GM18498 (cell line): Measurements from ENCODE around the gene TRPM2.
"Not testable (repeated sequence)": the region's sequence is repeated elsewhere in the genome, so short reads cannot be mapped to it uniquely, and the experiment has no call there.

Source experiments
- ATAC-seq: cut with Tn5 transposase; IDR thresholded peaks from one replicate; pipeline ENCODE4 v1.9.1; 2021; ENCODE audit warnings: mild to moderate bottlenecking, moderate library complexity; ENCODE audit not compliant: unreplicated experiment

Gene TRPM2

DNA sequence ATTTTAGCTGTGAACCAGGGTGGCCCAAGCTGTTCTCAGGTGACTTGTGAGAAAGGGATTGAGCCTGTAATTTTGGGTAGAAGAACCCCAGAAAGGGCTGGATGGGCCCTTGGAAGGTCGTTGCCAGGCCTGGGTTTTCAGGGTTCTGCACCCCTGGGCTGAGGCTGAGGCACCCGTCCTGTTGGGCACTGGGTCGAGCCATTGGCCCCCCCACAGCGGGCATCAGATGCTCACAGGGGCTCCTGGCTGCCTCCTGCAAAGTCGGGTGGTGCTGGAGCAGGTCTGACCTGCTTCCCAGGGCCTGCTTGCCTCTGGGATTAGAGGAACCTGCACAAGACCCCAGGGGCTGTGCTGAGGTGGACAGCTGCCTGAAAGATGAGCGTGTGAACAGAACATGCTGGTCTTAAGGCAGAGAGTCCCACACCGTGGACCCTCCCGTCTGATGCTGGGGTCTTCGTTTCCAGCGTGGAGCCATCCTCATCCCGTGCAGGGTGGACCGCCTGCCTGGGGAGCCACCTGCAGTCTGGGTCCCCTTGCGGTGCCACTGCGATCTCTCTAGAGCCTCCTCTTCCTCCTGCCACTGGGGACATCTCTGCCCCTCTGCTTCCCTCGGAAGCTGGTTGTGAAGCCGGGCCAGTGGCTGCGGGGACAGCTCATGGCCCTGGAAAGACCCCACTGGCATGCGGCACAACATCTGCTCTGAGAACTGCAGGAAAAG, 1.7 kb upstream of the TRPM2 start:
- ATAC-seq = no peak

DNA sequence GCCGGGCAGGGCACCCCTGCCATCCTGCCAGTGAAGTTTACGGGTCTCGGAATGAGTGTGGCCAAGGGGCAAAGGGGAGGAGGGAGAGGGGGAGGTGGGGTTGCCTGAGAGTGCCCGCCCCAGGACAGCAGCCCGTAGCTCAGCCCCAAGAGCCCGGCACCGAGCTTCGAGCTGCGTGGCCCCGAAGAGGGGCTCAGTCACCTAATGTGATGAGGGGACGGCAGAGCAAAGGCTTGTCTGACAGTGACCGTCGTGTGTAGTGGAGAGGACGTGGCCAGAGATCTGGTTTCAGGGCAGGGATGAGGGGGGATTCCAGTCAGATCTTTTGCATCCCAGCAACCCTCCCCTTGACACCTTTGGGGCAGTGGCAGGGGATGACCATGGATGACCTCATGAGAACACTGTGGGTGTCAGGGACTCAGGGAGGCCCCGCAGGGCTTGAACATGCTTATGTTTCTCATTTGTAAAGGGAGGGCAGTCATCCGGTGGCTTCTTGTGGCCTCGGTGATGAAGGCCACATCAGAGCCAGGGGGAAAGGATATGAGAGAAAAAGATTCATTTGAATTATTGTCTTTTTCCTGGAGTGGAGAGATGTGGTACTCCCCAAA, 1.1 kb upstream of the TRPM2 start:
- no peak for ATAC-seq

DNA sequence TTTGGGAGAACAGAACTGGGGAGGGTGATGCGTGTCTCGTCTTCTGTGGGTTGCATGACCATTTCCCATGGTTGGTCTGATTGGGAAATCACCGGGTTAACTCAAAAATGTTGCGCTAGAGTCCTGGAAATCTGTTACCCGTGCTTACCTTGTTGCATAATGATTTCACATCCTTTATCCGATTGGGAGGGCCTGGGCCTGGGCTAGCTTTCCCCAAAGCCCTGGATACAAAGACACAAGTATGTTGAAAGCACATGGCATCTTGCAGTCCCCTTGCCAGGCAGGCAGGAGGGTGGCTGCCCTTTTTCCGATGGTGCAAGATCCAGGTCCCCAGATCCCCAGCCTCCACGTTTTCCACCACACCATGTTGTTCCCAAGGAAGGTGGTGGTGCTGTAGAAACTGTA, 582 bp downstream of the TRPM2 start:
- peak; percentile 12 for ATAC-seq

DNA sequence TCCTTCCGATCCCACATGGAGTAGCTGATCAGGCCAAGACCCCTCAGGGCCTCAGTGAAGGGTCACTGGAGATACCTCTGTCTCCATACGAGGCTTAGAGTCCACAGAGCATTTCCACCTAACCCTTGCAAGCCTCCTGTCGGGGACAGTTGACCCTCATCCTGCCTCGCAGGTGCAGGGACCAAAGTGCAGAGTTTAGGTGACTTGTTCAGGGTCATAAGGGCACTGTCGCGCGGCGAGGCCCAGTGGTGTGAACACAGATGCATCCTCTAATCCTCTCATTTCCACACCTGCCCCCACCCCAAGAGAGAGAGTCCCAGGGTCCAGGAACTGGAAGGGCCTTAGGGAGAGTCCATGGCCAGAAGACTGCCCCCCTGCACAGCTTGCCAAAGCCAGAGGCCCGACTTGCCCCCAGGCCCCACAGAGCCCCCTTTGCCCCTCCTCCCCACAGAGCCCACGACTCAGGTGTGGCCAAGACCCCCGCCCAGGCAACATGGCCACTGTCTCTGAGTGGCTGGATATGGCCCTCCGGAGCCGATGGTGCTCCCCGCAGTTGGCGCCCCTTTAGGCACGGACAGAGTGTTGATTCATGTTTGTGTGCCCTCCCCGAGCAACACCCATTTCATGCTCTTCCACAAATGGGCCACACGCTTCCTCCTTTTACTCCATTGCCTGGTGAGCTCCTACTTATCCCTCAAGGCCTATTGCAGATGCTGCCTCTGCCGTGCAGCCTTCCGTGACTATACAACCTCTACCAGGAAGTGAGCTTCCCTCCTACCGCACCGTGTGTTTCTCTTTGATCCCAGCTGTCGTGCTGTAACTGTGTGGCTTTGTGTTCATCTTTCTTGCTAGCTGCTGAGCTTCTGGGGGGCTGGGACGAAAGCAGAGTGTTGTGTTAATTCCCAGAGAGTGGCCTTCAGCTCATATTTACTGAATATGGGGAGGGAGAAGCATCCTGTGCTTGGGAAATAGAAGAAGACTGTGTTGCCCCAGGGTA, 1.7 kb downstream of the TRPM2 start:
- no peak for ATAC-seq

DNA sequence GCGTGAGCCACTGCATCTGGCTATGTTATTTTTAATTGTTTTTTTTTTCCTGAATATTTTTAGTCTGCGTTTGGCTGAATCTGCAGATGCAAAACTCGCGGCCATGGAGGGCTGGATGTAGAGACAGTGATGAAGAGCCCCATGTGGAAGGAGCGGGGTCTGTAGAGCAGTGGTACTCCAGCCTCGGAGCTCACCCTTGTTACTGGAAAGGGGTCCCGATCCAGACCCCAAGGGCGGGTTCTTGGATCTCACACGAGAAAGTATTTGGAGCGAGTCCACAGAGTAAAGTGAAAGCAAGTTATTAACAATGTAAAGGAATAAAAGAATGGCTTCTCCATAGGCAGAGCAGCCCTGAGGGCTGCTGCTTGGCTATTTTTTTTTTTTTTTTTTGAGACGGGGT, 2.7 kb downstream of the TRPM2 start:
- ATAC-seq = no peak

DNA sequence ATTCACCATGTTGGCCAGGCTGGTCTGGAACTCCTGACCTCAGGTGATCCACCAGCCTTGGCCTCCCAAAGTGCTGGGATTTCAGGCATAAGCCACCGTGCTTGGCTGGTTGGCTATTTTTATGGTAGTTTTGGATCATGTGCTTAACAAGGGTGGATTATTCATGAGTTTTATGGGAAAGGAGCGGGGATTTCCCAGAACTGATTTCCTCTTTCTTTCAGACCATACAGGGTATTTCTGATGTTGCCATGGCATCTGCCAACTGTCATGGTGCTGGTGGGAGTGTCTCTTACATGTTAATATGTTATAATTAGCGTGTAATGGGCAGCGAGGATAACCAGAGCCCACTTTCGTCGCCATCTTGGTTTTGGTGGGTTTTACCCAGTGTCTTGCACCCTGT, 3.2 kb downstream of the TRPM2 start:
- no peak for ATAC-seq

DNA sequence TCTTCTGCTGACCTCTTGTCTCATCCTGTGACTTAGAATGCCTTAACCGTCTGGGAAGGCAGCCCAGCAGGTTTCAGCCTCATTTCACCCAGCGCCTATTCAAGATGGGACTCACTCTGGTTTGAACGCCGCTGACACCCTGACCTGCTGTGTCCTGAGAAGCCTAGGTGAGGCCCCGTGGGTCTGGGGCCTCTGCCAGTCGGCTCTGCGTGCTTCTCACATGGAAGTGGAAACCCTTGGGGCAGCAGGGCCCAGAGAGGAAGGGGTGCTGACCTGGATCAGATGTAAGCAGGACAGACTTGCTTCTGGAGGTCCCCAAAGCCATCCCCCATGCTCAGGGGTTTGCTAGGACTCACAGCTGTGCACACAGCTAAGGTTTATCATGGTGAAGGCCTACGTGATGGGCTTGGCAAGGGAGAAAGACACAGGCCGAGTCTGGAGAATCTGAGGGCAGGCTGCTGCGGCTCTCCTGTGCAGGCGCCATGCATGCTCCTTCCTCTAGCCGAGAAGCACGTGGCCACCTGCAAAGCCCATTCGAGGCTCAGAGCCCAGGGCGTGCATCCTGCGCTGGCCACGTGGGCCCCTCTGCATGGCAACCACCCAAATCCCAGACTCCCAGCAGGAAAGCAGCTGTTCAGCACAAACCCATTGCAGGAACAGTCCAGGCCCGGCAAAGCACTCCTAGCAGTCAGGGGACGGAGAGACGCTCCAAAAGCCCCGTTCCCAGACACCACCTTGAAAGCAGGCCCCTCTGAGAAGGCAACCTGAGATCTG, 3.8 kb downstream of the TRPM2 start:
- ATAC-seq = no peak

DNA sequence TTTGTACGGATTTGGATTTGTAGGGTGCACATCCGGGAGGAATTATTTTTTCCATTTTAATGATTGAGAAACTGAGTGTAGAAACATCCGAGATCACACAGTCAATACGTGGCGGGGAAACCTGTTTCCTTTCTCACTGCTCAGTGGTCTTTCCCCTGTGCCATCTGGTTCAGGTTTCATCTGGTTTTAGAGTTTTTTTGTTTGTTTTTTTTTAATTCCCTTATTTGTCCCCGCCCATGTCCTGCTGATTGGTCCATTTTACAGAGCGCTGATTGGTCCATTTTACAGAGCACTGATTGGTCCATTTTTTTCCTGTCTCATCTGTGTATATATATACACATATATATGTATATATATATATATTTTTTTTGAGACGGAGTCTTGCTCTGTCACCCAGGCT, 6.0 kb downstream of the TRPM2 start:
- no peak for ATAC-seq

DNA sequence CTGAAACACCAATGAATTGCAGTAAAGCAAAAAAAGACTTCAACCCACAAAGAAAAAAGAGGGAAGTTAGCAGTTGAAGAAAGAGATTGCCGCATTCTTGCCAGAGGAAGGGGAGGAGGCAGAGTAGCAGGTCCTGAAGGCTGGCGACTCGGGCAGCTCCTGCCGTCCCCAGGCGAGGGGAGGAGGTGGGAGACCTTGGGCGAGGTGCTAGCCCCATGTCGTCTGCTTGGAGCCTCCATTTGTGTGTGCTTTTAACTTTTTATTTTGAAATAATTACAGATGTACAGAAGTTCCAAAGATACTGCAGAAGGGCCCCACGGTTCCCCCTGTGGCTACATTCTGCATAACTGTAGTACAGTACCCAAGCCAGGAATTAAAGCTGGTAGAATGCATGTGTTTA, 6.7 kb downstream of the TRPM2 start:
- ATAC-seq = no peak

DNA sequence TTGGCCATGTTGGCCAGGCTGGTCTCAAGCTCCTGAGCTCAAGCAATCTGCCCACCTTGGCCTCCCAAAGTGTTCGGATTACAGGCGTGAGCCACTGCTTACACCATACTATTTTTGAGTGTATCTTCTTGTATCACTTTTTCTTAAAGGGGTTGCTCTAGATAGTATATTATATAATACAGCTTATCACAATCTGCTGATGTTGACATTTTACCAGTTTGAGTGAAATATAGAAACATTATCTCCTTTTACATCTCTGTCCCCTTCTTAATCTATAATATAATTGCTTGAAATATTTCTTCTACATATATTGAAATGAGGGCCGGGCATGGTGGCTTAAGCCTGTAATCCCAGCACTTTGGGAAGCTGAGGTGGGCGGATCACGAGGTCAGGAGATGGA, 8.5 kb downstream of the TRPM2 start:
- ATAC-seq = not testable (repeated sequence)

DNA sequence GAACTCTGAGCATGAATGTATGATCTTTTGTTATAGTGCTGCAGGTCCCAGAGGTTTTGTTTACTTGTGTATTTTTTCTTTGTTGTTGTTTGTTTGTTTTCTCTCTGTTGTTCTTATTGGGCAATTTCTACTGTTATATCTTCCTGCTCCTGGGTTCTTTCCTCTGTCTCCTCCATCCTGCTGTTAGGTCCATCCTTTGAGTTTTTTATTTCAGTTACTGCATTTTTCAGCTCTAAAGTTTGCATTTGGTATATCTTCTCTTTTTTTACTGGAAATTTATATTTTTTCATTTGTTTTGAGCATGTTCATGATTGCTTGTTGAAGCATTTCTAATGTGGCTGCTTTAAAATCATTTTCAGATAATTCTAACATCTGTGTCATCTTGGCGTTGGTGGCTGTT, 9.9 kb downstream of the TRPM2 start:
- no peak for ATAC-seq

DNA sequence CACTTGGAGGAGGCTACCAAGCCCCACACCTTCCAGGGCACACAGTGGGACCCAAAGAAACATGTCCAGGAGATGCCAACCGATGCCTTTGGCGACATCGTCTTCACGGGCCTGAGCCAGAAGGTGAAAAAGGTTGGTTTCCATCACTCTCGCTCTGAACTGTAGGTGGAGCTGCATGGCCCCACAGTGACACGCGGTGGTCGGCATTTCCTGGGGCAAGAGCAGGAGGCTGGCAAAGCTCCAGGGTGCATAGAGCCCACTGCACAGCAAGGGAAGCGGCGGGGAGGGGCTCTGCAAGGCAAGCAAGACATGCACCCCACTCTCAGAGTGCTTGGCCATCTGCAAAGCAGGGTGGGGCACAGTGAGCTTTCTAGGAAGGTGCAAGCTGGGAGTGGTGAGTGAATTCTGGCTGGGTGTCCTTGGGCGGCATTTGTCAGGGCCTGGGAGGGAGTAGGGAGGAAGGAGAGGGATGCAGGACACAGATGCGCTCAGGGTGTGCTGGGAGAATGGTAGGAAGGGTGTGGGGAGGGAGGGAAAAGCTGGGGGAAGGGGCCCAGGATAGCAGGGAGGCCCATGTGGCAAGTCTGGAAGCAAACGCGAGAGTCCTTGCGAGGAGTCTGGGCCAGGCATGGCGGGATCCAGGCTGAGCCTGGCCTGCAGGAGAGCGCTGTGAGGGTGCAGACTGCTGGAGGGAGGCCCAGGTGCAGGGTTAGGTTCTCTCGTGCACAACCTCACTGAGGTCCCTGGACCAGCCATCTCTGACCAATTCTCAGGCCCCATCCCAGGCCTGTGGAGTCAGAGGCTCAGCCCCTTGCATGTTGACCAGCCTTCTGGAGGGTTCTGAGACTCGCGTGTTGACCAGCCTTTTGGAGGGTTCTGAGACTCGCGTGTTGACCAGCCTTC, 11.0 kb downstream of the TRPM2 start:
- no peak for ATAC-seq

DNA sequence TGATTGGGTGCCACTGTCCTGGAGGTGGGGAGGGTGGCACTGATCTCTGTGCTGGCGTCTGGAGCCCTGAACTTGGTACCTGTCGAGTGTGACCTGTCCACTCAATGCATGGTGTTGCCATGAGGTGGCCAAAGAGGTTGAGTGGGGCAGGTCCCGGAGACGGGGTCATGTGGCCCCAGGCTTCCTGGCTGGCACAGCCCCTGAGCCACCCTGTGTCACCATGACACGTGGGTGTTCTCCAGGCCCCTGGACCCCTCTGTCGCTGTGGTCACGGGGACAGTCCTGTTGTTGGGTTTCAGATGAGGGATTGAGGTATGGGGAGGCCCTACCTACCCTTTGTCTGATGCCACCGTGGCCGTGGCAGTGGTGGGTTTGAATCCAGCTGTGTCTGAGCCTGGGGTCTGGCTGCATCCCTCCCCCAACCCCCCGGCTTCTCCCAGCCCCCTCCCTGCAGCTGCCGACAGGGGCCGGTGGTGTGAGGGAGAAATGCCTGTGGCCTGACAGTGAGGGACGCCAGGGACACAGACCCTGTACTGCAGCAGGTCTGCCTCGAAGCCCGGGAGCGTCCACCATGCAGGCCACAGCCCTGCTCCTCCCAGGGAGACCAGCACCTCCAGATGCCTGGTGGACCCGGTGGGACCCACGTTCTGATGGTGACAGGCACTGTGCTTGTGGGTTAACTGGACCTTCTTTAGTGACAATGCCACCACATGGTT, 12.0 kb downstream of the TRPM2 start:
- no peak for ATAC-seq

DNA sequence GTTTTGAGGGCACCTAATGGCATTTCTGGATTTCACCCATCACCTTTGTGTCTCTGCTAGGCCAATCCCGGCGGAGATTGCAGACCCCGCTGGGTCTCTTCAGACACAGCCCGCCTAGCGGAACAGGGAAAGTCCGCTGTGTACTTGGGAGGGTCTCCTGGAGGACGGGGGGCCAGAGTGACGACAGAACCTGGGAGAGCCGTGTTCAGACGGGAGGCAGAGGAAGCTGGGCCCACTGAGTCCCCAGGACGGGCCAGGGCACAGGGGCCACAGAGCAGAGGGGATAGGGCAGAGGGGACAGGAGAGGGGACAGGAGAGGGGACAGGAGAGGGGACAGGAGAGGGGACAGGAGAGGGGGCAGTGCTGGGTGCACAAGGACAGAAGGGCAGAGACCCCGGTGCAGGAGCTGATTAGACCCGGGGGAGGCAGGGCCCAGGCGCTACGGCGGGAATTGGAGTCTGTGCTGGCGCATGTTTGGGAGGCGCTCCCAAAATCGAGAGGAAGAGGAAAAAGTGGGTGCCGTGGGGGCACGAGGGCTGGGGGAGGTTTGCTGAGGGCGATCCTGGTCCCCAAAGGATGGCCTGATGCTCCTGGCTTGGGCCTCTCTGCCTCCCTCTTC, 12.7 kb downstream of the TRPM2 start:
- ATAC-seq = no peak

DNA sequence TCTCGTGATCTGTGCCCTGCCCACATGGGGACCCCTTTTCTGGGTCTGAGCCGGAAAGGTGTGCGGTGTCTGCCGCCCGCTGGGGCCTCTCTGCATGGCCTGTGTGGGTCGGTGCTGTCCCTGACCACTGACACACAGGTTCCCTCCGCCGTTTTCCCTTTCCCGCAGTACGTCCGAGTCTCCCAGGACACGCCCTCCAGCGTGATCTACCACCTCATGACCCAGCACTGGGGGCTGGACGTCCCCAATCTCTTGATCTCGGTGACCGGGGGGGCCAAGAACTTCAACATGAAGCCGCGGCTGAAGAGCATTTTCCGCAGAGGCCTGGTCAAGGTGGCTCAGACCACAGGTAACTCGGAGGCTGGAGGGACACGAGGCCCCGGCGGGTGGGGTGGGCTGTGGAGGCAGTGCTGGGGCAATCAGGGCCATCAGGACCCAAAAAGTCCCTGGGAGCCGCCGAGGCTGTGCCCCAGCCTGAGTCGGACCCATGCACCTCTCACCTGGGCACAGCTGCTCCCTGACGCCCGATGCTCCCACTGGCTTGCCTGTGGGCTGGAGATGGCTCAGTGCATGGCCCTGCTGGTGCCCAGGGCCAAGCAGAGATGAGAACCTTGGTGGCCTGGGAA, 13.3 kb downstream of the TRPM2 start:
- ATAC-seq = no peak

DNA sequence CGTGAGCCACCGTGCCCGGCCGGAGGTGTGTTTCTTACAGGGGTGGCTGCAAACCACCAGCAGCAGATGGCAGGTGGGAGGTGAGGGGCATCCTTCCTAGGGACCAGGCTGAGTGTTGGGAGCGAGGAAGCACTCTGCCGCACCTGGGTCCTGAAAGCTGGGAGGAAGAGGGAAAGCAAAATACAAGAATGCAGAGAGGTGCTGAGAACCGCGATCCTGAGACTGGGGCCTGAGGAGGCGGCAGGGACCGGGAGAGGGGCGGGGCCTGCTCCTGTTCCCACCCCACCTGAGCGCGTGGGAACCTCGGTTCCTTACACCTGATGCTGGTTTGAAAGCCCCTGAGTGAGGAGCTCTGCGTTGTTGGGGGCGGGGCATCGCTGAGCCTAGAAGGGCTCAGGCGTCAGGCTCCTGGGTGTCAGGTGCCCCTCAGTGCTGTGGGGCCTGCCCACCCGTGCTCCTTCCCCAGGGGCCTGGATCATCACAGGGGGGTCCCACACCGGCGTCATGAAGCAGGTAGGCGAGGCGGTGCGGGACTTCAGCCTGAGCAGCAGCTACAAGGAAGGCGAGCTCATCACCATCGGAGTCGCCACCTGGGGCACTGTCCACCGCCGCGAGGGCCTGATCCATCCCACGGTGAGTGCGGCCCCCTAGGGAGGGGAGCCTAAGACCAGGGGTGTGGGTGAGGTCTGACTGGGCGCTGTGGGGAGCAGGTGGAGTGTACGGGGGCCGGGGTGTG, 15.5 kb downstream of the TRPM2 start:
- no peak for ATAC-seq

DNA sequence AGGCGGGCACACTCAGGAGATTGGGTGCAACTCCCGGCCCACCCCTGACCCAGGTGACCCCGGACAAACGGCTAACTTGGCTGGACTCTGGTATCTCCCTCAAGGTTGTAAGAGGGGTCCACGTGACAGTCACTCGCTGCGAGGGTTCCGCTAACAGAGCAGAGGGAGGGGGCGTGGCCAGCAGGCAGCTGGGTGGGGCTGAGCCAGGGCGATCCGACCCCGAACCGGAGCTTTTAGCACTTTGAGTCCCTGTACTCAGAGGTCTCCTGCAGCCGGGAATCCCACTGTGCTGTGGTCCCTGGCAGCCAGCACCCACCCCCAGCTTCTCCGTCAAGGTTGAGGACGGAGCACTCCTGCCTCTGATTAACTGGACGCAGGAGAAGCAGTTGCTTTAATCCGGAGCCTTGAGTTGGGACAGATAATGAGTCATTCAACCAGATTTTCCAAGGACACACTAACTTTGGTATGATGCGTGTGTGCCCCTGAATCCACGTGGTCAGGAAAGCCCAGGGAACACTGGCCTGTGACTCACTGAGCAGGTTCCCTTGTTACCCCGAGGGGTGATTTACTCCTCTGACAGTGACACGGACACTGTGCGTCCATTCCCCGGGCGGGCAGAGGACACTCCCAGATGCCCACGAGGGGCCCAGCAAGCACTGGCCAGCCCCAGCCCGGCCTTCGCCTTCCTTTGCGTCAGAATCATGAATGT, 16.8 kb downstream of the TRPM2 start:
- no peak for ATAC-seq
